Amniotic epithelial cell (primary cell): ENCODE results near the gene SH2D3C.

Experiments used
- DNase-seq: peaks from one replicate; pipeline ENCODE4 v3.0.0-alpha.2; 2010; ENCODE audit warnings: low read depth

The SH2D3C gene

GRCh38 chr9:127694890-127695720 lies 83.4 kb downstream of the SH2D3C start:
- DNase-seq, result no peak

GRCh38 chr9:127693697-127694096 lies 84.8 kb downstream of the SH2D3C start:
- no peak for DNase-seq

- no peak for DNase-seq
These were observed 85.3 kb downstream of the SH2D3C start for GRCh38 chr9:127693143-127693542.

- DNase-seq, result no peak
These were observed 86.4 kb downstream of the SH2D3C start for GRCh38 chr9:127692071-127692470.

GRCh38 chr9:127690735-127691134 lies 87.7 kb downstream of the SH2D3C start:
- no peak for DNase-seq

- no peak for DNase-seq
These were observed 89.0 kb downstream of the SH2D3C start for GRCh38 chr9:127689329-127690000.
